GM21526 (cell line): ENCODE measurements around the gene LRRC28.
A peak's percentile ranks its signal among the peaks of the same experiment; 100 is the strongest.

Source experiments
- ATAC-seq: cut with Tn5 transposase; IDR thresholded peaks from one replicate; pipeline ENCODE4 v1.9.1; 2021; ENCODE audit warnings: moderate library complexity; ENCODE audit not compliant: unreplicated experiment, low FRiP score

Gene LRRC28

GRCh38 chr15:99433026-99433756, 181.9 kb downstream of the LRRC28 start:
- ATAC-seq = peak; percentile 42

GRCh38 chr15:99433757-99434450, 182.6 kb downstream of the LRRC28 start:
- ATAC-seq = no peak

- ATAC-seq = no peak
Observed at GRCh38 chr15:99434506-99435112, 183.3 kb downstream of the LRRC28 start.

- ATAC-seq = no peak
Observed at GRCh38 chr15:99435113-99435695, 183.9 kb downstream of the LRRC28 start.

GRCh38 chr15:99435877-99436541, 184.7 kb downstream of the LRRC28 start:
- ATAC-seq = no peak

- no peak for ATAC-seq
Observed at GRCh38 chr15:99436542-99437314, 185.4 kb downstream of the LRRC28 start.

- no peak for ATAC-seq
Observed at GRCh38 chr15:99437315-99438223, 186.3 kb downstream of the LRRC28 start.

- ATAC-seq = no peak
Observed at GRCh38 chr15:99438224-99438585, 186.9 kb downstream of the LRRC28 start.

GRCh38 chr15:99438691-99439523, 187.6 kb downstream of the LRRC28 start:
- no peak for ATAC-seq

- ATAC-seq = no peak
Observed at GRCh38 chr15:99439524-99439835, 188.2 kb downstream of the LRRC28 start.

GRCh38 chr15:99440029-99440428, 188.7 kb downstream of the LRRC28 start:
- no peak for ATAC-seq
